Femur (tissue), 1 donor: ENCODE data around the gene ABLIM2.

Source experiments
- DNase-seq: peaks from one replicate; pipeline ENCODE4 v3.0.0-alpha.2; 2017

Gene ABLIM2

DNA sequence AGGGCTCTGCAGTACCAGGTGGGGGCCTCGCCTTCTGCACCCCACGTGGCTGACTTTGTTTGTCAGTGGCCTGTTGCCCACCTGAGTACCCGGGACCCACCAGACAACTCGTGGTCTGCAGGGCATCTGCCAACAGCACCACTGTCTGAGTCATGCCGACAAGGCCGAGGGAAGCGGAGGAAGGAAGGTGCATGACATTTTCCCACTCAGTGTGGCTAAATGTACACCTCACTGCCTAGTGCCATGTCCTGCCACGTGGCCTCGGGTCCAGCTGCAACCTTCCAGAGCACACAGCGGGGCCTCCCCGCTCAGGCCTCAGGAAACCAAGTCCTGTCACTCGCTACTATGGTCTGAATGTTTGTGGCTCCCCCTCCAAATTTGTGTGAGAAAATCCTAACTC, 22.1 kb downstream of the ABLIM2 start:
- no peak for DNase-seq

DNA sequence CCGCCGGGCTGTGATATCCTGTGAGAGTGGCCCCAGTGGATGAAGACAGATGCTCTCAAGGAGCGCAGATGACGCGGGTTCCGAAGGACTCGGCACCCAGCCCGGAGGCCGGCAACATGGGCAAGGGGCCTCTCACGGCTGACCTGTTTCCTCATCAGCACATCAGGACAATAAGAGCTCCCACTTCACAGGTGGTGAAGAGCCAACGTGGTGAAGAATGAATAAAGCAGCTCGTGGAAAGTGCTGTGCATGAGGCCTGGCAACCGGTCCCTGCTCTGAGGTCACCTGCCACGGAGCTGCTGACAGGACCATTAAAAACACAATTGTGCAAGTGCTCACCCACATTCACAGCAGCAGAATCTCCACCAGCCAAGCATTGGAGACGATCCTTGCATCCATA, 22.9 kb downstream of the ABLIM2 start:
- DNase-seq, result no peak

DNA sequence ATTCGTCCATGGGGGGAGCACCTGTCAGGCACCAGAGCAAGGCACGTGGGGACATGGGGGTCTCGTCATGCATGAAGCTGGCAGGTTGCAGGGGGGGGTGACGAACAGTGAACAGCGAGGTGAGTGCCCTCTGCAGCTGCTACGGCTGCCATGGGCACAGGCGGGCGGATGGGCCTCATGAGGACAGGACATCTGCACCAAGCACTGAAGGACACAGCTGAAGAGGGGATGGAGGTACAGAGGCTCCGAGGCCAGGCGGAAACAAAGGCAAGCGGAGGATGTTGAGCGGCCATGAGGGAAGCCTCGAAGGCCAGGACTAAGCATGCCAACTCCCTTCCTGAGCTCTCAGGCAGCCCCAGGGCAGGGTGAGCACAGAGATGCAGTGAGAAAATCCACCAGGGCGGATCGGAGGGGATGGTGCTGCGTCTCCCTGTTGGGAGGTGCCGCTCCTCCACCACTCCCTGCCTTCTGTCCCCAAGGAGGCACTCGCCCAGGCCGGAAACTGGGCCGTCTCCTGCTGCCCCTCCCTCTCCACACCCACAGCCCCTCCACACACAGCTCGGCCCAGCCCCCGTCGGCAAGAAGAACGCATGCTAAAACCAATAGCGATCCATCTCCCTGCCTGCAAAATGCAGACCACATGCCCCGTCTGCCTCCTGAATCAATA, 24.6 kb downstream of the ABLIM2 start:
- DNase-seq, result no peak

DNA sequence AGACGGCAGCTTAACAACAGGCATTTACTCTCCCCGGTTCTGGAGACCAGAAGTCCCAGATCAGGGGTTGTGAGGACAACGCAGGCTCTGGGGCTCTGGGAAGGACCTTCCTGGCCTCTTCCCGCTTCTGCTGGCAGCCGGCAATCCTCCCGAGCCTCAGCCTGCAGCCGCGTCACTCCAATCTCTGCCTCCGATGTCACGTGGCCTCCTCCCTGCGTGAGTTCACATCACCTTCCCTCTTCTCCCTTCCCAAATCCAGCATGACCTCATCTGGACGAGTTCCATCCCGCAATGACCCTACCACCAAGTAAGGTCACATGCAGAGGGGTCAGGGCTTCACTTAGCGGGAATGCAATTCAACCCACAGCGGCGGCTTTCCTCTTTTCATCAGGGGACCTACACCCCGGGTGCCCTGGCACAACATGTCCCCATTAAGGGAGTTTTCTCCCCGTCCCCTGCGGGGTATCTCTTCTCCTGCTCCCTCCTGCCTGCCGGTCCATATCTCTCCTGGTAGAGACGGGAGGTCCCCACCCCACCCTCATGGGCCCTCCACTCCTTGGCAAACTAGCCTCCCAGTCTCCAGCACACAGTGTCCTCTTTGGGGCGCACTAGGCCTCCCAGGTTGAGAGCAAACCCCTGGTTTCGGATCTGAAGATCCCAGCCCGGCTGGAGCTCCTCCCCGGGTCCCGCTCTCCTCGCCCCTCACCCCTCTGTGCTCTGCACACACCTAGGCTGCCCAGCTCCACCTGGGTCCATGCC, 25.5 kb downstream of the ABLIM2 start:
- no peak for DNase-seq

DNA sequence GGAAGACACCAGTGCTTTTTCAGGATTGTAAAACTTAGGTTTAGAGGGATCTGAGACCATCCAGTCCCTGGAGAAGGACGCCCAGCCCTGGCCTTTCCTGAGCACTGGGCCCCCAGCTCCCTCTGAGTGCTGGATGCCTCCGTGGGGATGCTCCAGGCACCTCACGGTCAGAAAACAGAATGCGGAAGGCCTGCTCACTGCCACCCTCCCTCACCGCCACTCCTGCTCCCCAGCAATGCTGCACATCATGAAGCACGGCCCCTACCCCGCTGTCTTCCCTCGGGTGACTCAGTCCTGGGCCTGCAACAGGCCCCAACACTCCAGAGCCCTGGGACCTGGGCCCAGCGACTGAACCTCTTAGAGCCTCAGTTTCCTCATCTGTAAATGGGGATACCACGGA, 26.2 kb downstream of the ABLIM2 start:
- DNase-seq, result no peak

DNA sequence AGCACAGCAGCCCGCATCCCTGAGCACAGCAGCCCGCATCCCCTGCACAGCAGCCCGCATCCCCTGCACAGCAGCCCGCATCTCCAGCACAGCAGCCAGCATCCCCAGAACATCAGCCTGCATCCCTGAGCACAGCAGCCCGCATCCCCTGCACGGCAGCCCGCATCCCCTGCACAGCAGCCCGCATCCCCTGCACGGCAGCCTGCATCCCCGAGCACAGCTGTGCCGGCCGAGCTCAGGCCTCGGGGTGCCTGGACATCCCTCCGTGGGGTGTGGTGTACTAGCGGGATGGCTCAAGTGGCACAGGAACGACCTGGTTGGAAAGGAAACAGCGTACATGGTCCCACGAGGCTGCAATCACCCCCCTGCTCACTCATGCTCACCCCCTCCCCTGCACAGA, 26.8 kb downstream of the ABLIM2 start:
- DNase-seq, result no peak

DNA sequence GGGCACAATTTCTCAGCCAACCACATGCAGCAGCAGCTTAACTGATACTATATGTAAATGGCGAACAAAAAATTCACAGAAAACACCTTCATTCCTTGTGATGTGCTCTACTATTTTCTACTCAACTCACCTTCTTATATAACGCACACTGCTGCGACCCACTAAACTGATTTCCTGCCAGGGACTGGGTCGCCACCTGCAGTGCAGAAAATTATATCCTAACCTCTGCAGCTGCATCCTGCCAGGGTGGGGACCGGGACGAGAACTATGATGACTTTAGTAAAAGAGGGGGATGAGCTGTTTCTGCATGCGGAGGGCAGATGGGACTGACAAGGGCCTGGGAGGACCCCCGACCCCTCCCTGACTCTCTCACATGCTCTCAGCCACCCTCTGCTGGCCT, 27.4 kb downstream of the ABLIM2 start:
- DNase-seq, result no peak

DNA sequence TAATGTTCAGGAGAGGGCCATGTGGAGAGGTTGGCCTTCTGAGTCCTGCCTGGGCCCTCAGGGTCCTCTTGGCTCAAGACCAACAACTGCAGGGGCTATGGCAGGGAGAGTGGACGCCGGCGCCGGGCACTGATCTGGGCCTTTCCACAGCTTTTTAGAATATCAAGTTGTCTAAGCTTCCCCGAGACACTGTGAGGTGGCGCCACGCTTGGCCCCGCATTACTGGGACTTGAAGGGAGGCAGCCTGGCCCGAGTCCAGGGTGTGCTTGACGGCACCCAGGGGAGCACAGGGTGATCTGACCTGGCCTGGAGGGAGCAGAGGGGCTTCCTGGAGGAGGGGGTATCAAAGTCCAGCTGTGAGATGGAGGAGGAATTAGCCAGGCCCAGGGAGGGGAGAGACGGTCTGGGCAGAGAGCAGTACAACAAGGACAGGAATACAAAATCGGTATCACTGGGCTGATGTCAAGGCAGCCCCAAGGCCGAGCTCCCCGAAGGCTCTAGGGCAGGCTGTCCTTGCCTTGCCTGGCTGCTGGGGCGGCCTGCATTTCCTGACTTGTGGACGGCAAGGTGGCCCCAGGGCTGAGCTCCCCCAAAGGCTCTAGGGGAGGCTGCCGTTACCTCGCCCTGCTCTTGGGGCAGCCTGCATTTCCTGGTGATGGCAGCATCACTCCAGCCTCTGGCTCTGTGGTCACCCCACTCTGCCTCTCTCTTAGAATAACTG, 28.1 kb downstream of the ABLIM2 start:
- no peak for DNase-seq

DNA sequence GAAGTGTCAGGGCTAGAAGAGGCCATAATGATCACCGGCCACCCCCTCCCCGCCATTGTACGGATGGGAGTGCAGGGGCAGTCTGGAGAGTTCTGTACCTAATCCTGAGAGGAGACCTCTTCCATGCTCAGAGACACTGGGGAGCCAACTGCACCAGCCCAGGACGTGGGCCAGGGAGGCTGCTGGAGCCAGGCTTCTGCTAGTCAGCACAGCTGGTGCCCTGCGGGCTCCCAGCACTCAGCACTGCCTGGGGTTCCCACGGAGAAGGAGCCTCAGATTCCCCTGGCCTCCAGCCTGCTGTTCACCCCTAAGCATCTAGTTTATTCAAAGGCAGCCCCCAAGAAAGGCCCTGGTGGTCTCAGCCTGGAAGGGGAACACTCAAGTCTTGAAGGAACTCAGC, 28.8 kb downstream of the ABLIM2 start:
- no peak for DNase-seq

DNA sequence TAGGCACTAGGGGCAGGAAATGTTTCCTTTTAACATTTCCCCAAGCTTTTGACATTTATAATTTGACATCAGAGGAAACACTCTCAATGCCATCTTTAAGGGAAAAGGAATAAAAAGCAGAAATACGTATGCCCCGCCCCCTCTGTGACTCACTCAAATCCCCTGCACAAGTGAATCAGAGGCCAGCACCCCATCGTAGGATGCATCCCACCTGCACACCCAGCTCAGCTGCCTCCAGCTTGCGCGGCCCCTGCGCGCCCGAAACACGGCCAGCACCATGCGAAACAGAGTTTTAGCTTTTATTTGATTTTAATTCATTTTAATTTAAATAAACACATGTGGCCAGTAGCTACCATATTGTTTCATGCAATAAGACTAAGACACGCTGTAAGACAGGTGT, 29.5 kb downstream of the ABLIM2 start:
- no peak for DNase-seq

DNA sequence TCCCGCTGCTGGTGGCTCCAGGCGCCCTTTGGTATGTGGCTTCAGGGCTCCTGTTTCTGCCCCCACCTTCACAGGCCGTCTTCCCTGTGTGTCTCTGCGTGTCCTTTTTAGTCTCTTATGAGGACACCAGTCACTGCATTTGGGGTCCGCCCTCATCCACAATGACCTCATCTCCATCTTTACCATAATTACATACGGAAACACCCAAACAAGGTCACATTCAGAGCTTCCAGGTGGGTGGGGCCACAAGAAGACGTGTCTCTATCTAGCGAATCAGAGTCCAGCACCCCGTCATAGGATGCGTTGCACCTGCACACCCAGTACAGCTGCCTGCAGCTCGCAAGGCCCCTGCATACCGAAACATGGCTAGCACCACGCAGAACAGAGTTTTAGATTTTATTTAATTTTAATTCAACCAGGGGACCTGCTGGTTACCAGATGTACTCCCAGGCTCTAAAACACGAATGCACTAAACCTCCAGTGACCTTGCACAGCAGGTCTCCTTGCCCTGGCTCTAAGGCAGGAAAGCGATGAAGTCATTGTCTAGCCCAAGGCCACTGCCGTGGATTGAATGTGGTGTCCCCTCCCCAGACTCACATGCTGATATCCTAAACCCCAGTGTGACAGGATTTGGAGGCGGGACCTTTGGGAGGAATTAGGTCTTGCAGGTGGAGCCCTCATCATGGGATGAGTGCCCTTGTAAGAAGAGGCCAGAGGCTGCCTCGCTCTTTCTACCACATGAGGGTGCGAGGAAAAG, 30.3 kb downstream of the ABLIM2 start:
- no peak for DNase-seq

DNA sequence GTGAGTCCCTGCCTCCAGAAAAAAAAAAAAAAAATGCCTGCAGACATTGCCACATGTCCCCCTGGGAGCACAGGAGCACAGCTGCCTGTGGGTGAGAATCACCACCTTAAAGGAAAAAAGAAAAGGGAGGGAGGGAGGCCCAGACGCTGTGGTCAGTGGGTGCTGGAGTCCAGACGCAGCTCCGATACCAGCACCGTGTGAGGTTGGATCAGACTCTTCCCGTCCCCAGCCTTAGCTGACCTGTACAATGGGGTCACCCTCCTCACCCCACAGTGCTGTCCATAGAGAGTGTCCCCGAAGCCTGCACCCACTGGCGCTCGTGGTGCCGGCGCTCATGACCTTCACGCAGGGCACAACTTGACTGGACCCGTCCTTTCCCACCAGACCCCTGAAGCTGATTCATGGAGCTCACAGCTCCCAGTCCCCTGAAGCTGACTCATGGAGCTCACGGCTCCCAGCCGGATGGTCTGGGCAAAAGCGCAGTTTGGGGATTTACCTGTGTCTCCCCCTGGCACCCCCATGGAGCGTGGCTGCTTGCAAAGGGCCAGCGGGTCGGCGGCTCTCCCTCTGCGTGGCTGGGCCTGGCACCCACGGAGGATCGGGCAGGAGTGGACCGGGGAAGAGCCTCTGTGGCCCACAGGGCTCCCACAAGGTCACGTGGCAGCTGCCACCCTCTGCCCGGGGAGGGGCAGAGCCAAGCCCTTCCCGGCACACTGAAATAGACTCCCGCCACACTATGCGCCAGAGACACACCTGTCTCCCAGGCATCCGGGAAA, 31.4 kb downstream of the ABLIM2 start:
- DNase-seq, result no peak

DNA sequence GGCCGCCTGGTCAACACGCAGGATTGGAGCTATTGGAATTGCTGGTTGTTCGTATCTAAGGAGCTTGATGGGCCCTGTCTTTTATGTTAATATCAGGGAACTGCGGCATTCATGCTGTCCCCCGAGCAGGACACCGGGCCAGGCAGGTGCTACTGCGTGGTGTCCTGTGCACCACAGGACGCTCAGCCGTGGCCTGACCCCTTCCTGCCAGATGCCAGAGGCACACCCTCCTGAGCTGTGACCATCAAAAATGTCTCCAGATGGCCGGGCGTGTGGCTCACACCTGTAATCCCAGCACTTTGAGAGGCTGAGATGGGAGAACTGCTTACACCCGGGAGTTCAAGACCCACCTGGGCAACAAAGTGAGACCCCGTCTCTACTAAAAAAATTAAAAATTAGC, 32.1 kb downstream of the ABLIM2 start:
- DNase-seq, result no peak

DNA sequence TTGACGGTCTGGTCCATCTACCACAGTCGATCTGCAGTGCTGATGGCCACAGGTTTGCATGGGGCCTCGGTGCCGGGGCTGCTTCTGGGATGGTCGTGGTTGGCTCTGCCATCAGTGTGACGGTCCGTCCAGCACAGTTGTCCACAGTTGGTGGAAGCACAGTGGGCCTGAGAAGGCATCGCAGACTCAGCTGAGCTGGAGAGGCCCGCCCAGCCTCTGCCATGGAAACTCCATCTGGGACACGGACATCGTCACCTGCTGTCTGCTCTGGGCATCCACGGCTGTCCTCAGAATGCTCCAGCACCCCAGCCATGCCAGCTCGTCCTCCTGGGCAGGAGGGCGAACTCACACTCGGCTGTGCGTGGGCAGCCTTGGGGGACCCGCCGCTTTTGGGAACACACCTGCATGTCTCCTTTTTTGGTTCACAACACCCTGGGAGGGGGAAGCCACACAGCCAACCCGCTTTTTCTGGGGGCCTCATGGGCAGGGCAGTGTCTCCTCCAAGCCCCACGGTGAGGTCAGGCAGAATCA, 33.0 kb downstream of the ABLIM2 start:
- no peak for DNase-seq

DNA sequence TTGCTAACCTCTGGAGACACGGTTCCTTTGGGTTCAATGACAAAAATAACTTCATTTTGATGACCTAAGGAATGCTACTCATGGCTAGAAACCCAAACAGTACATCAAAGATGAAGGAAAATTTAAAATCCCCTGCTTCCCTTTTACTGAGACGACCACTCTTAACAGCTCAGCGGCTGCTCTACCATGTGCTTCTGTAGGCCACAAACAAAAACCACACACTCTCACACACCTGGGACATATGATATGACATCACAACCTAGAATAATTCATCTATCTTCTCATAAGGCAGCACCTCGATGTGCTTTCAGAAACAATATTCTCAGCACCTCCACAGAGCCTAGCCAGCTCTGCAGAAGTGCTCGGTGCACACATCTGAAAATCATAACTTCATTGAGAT, 34.7 kb downstream of the ABLIM2 start:
- no peak for DNase-seq

DNA sequence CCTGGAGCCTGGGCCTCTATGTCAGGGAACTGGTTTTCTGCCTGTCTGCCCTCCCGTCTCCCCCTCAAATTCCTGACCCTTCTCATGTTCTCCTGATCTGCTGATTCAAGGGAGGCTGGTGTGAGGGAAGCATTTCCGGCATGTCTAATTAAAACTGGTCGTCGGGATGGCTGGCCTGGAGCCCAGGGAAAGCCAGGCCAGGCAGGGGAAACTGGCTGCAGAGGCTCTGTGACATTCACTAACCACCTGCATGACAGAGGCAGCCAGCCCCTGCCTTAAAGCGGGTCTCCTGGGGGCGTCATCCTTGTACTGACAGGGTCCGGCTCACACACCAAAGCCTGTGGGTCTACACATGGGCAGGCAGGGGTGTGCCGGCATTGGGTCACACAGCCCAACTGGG, 35.2 kb downstream of the ABLIM2 start:
- DNase-seq, result peak; percentile 60

DNA sequence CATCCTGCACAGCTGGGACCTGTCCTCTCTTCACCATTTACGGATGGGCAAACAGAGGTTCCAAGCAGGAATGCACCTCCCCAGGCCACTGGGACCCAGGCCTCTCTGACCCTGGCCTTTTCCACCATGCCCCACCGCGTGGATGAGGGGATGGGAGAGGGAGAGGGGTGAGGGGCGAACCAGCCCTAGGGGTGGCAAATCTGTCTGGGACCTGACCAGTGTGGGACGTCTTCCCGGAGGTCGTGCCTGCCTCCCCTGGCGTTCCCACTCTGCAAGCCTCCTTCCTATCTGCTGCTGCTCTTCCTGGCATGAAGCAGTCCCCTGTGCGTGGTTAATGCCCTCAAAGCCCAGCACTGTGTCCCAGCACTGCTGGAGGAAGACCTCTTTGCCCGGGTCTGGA, 35.9 kb downstream of the ABLIM2 start:
- no peak for DNase-seq

DNA sequence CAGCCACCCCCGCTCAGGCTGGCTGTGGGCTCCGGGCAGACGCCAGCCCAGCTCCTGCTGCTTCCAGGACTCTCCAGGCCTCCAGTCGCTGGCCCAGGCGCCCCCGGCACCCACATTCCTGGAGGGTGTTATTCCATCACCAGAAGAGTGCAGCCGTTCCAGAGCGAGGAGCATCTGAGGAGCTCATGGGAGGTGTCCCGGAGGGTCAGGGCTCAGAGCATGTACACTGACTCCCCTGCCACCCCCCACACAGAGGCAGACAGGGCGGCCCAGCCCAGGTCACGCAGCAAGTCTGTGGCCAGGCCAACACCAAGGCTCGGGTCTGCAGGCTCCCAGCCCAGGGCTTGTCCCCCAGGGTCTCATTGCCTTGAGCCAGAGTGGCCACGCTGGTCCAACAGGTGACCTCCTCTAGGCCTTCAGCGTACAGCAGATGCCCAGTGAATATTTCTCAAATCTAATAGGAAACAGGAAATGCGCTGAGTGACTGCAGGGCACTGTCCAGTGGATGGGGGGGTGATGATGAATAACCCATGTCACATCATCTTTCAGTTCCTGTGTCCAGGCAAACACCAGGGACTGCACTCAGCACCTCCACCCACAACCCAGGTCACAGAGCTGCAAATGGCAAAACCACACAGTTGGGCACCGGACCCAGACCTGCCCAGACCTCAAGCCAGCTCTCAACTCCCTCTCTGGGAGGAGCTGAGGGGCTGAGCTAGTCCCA, 37.2 kb downstream of the ABLIM2 start:
- no peak for DNase-seq

DNA sequence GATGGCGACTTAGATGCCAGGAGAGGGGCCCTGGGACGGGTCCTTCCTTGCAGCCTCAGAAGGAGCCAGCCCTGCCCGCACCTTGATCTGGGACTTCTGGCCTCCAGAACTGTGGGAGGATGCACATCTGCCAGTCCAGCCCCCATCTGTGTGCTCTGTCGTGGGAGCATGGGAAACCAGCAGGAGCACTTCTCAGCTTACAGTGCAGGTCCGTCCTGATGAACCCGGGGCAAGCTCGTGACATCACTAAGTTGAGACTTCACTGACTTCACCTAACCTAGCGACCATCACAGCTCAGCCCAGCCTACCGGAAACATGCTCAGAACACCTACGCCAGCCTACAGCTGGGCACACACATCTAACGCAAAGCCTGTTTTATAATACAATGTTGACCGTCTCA, 38.1 kb downstream of the ABLIM2 start:
- DNase-seq, result no peak

DNA sequence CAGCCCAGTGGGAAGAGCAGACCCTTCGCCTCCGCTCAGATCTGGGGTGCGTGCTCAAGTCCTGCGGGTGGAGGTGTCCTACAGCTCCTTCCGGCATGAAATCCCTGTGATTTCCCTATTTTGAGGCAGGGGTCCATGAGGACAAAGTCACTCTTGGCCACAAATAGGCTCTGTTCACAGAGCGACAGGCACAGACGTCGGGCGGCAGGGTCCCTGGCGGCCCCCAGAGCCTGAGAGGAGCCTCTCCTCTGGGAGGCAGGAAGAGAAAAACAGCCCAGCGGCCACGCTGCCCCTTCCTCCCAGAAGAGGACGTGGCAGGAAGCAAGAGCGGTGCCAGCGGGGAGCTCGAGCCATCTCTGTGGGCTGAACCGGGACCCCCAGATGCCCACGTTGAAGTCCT, 38.7 kb downstream of the ABLIM2 start:
- DNase-seq, result no peak

DNA sequence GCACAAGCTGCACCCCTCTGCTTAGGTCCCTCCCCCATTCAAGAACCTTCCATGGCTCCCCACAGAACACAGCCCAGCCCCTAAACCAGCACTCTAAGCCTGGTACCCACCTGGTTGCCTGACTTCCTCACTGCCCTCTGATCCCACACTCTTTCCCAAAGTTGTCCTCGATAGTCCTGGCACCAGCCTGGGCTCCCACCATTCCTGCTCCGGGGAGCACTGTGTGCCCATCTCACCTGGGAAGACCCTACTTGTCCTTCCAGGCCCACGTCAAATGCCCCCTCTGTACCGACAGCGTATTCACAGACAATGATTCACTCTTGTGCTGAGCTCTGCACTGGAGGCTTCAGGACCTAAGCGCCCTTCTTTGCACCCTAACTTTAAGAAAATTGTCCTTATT, 40.1 kb downstream of the ABLIM2 start:
- DNase-seq, result no peak

DNA sequence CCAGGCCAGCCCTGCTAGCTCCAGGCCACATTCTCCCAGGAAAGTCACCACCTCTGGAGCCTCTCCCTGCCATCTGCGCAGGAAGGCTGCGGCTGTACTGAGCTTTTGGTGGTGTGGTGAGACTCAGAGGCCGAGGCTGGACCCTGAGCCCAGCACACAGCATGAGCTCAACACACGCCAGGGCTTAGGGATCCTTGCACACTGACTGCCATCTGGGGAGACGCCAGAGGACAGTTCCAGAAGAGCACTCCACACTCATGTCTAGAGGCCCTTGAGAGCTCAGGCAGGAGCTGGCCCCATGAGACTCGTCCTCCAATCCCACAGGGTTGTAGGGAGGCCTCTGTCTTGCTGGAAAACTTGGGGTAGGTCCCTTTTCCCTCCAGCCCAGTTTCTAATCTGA, 40.6 kb downstream of the ABLIM2 start:
- DNase-seq, result no peak
